ENCODE data around the gene AP4E1.

AP4E1 gene

DNA sequence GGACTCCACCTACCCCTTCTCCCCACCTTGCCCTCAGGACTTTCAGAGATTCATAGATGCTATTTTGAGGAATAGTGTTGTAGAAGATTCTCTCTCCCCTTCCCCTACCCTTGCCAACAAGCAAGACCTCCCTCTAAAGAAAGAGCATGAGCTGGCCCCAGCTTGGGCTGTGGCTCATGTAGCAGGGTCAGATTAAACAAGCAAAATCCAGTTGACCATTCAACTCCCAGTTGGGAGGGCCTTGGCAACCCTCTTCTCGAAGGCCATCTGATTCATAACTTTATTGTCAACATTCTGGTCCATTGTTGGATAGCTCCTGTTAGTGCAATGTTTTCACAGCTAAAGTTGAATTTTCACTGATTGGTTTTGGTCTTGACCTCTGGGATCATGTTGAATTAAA, 145.1 kb downstream of the AP4E1 start:
- no peak for DNase-seq (ENCODE audit: low spot score)
- no peak overlapping the region for H2AK5ac ChIP-seq (ENCODE audit: low read depth, low read length)
- H3K4me1 ChIP-seq (ENCODE audit: control insufficient read depth in 2 of 2, insufficient read depth in 1 of 2, low read depth in 1 of 2, low read length in 2 of 2) = no peaks in the 10 kb centered on the region
- no peak overlapping the region for H2BK15ac ChIP-seq (ENCODE audit: low read length)
- H3K4ac ChIP-seq (ENCODE audit: low read length) = no peak overlapping the region
- no CpG with 5 or more reads among the region's 1 CpG for WGBS, 2 donors (ENCODE audit: extremely low coverage in 2 of 2, insufficient read length in 2 of 2, insufficient replicate concordance in 1 of 2)
- no peak overlapping the region for H2BK120ac ChIP-seq (ENCODE audit: low read depth, low read length)
- H3K36me3 ChIP-seq (replicated peaks in 1 of 2; ENCODE audit: control insufficient read depth in 2 of 2, insufficient read depth in 2 of 2, low read length in 2 of 2) = no peaks in the 10 kb centered on the region
- H3K23ac ChIP-seq (ENCODE audit: low read depth, low read length, poor library complexity) = no peak overlapping the region
- no peak overlapping the region for H2AFZ ChIP-seq (ENCODE audit: low read length)
- no peak overlapping the region for H3K4me3 ChIP-seq (ENCODE audit: low read length in 2 of 2)
- no peak overlapping the region for H3K4me2 ChIP-seq (ENCODE audit: insufficient read depth, low read length, poor library complexity, severe bottlenecking)
- H2BK5ac ChIP-seq (ENCODE audit: low read length) = no peak overlapping the region
- no peak overlapping the region for H3K9ac ChIP-seq (ENCODE audit: low read depth, low read length, poor library complexity)
- H3K18ac ChIP-seq (ENCODE audit: low read length) = no peak overlapping the region
- no peaks in the 10 kb centered on the region for H3K79me1 ChIP-seq (ENCODE audit: low read depth, low read length)
- no peak overlapping the region for H4K91ac ChIP-seq (ENCODE audit: low read depth, low read length, poor library complexity)
- H3K27ac ChIP-seq (replicated peaks; ENCODE audit: low read length) = no peak overlapping the region
- H3K9me3 ChIP-seq (replicated peaks in 1 of 2; ENCODE audit: control insufficient read depth in 2 of 2, insufficient read depth in 1 of 2, low read depth in 1 of 2, low read length in 2 of 2) = no peaks in the 10 kb centered on the region
- H2BK12ac ChIP-seq (ENCODE audit: low read length) = no peak overlapping the region
- H4K8ac ChIP-seq (ENCODE audit: low read depth, low read length) = no peak overlapping the region
- H3K27me3 ChIP-seq (ENCODE audit: control insufficient read depth in 3 of 3, insufficient read depth in 3 of 3, low read depth in 1 of 3, low read length in 3 of 3) = no peaks in the 10 kb centered on the region
- no peak overlapping the region for H3K14ac ChIP-seq (ENCODE audit: low read length)

DNA sequence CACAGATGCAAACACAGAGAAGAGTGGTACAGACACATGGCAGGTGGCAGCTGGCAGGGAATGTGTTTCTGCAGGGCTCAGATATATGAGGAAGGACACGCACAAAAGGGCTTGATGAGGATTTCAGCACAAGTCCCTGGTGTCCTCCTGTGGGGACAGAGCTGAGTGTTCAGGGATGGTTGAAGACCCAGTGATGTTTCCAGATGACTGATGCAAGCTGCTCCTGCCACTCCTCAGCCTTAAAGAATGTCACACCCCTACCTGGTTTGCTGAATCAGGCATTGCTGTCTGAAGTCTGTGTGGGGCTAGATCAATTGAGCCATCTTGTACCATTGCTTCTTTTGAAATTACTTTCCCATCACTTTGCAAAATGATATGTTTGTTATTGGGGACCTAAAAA, 146.1 kb downstream of the AP4E1 start:
- no peak overlapping the region for H2AFZ ChIP-seq (ENCODE audit: low read length)
- H4K8ac ChIP-seq (ENCODE audit: low read depth, low read length) = no peak overlapping the region
- H3K4me2 ChIP-seq (ENCODE audit: insufficient read depth, low read length, poor library complexity, severe bottlenecking) = no peak overlapping the region
- H3K27me3 ChIP-seq (ENCODE audit: control insufficient read depth in 3 of 3, insufficient read depth in 3 of 3, low read depth in 1 of 3, low read length in 3 of 3) = no peaks in the 10 kb centered on the region
- no peak overlapping the region for H3K9ac ChIP-seq (ENCODE audit: low read depth, low read length, poor library complexity)
- H3K4me3 ChIP-seq (ENCODE audit: low read length in 2 of 2) = no peak overlapping the region
- no peak overlapping the region for H2BK12ac ChIP-seq (ENCODE audit: low read length)
- H3K4me1 ChIP-seq (ENCODE audit: control insufficient read depth in 2 of 2, insufficient read depth in 1 of 2, low read depth in 1 of 2, low read length in 2 of 2) = no peaks in the 10 kb centered on the region
- no peaks in the 10 kb centered on the region for H3K36me3 ChIP-seq (replicated peaks in 1 of 2; ENCODE audit: control insufficient read depth in 2 of 2, insufficient read depth in 2 of 2, low read length in 2 of 2)
- H2BK15ac ChIP-seq (ENCODE audit: low read length) = no peak overlapping the region
- no peak overlapping the region for H2BK120ac ChIP-seq (ENCODE audit: low read depth, low read length)
- DNase-seq (ENCODE audit: low spot score) = no peak
- H3K18ac ChIP-seq (ENCODE audit: low read length) = no peak overlapping the region
- no CpG with 5 or more reads among the region's 1 CpG for WGBS, 2 donors (ENCODE audit: extremely low coverage in 2 of 2, insufficient read length in 2 of 2, insufficient replicate concordance in 1 of 2)
- H3K79me1 ChIP-seq (ENCODE audit: low read depth, low read length) = no peaks in the 10 kb centered on the region
- H3K14ac ChIP-seq (ENCODE audit: low read length) = no peak overlapping the region
- H3K23ac ChIP-seq (ENCODE audit: low read depth, low read length, poor library complexity) = no peak overlapping the region
- no peak overlapping the region for H3K4ac ChIP-seq (ENCODE audit: low read length)
- H2BK5ac ChIP-seq (ENCODE audit: low read length) = no peak overlapping the region
- H4K91ac ChIP-seq (ENCODE audit: low read depth, low read length, poor library complexity) = no peak overlapping the region
- no peak overlapping the region for H3K27ac ChIP-seq (replicated peaks; ENCODE audit: low read length)
- no peaks in the 10 kb centered on the region for H3K9me3 ChIP-seq (replicated peaks in 1 of 2; ENCODE audit: control insufficient read depth in 2 of 2, insufficient read depth in 1 of 2, low read depth in 1 of 2, low read length in 2 of 2)
- H2AK5ac ChIP-seq (ENCODE audit: low read depth, low read length) = no peak overlapping the region

Measured in neuronal stem cell (in vitro differentiated cells).